ENCODE results near the gene TMEM190. TPM values are rescaled to one million over a fixed set of nuclear protein-coding genes. Genes with fewer than 3 reads are reported as not detected.
A peak's percentile ranks its signal among the peaks of the same experiment; 100 is the strongest.

Gene TMEM190
- total and polyA plus RNA-seq, 12 donors, result 0.55 to 63.0 (median 1.7) TPM; not detected in 6

DNA sequence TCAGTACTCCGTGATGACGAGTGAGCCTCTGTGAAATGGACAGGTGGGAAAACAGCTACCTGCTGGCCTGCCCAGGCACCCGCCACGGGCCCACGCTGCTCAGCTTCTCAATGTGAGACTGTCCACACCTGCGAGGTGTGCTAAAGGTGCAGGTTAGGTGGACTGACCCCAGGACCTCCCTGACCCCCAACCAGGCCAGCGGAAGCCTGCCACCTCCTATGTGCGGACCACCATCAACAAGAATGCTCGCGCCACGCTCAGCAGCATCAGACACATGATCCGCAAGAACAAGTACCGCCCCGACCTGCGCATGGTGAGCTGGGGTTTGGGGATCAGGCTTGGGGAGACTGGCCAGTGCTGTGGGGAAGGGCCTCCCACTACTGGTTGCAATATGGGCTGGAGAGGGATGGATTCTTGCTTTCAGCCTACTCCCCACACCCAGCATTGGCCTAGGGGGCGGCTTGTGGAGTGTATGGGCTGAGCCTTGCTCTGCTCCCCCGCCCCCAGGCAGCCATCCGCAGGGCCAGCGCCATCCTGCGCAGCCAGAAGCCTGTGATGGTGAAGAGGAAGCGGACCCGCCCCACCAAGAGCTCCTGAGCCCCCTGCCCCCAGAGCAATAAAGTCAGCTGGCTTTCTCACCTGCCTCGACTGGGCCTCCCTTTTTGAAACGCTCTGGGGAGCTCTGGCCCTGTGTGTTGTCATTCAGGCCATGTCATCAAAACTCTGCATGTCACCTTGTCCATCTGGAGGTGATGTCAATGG, 11.3 kb downstream of the TMEM190 start:
- Histone ChIP-seq H3K36me3 (replicated peaks in 1 of 2) (peaks cover 0 to 35% of the 10 kb centered on the region in 2 donors), H3K4me1 (replicated peaks in 1 of 2) (peaks cover 30 to 45% of the 10 kb centered on the region in 2 donors)

DNA sequence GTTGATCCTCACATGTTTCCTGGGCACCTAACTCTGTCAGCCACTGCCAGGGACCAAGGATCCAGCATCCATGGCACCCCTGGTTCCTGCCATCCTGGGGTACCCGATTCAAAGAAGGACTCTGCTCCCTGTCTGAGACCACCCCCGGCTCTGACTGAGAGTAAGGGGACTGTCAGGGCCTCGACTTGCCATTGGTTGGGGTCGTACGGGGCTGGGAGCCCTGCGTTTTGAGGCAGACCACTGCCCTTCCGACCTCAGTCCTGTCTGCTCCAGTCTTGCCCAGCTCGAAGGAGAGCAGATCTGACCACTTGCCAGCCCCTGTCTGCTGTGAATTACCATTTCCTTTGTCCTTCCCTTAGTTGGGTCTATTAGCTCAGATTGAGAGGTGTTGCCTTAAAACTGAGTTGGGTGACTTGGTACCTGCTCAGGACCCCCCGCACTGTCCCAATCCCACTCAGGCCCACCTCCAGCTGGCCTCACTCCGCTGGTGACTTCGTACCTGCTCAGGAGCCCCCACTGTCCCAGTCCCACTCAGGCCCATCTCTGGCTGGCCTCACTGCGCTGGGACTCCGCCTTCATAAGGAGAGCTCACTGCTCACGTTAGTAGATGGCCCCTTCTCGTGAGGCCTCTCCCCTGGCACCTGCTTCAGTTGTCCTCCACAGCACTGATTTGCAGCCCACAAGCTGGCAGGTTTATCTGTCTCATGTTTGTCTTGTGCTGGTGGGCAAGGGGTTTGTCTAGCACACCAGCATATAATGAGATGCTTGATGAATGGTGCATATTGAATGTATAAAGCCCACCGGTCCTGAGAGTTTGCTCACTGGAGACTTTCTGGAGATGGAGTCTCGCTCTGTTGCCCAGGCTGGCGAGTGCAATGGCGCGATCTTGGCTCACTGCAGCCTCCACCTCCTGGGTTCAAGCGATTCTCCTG, 13.0 kb downstream of the TMEM190 start:
- Histone ChIP-seq H3K9me3 (replicated peaks in 1 of 3) (no peaks in the 10 kb centered on the region), H3K36me3 (replicated peaks in 1 of 2) (peaks cover 0 to 35% of the 10 kb centered on the region in 2 donors), H3K4me1 (replicated peaks in 1 of 2) (peaks cover 22 to 35% of the 10 kb centered on the region in 2 donors), H3K4me3 (no peak overlapping the region), H3K27ac (no peak overlapping the region), H3K27me3 (no peaks in the 10 kb centered on the region)
- TF ChIP-seq, protein P1, sequence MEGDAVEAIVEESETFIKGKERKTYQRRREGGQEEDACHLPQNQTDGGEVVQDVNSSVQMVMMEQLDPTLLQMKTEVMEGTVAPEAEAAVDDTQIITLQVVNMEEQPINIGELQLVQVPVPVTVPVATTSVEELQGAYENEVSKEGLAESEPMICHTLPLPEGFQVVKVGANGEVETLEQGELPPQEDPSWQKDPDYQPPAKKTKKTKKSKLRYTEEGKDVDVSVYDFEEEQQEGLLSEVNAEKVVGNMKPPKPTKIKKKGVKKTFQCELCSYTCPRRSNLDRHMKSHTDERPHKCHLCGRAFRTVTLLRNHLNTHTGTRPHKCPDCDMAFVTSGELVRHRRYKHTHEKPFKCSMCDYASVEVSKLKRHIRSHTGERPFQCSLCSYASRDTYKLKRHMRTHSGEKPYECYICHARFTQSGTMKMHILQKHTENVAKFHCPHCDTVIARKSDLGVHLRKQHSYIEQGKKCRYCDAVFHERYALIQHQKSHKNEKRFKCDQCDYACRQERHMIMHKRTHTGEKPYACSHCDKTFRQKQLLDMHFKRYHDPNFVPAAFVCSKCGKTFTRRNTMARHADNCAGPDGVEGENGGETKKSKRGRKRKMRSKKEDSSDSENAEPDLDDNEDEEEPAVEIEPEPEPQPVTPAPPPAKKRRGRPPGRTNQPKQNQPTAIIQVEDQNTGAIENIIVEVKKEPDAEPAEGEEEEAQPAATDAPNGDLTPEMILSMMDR (IDR thresholded peaks at IDR 0.05), result no peak
- no peak for TF ChIP-seq POLR2A (IDR thresholded peaks at IDR 0.05)
- DNase-seq, result no peak
- intact Hi-C loops (cut with DNase I), result no loop called here
- WGBS, 4 donors, result 78 to 89% (median 85%) methylated on average over 13 to 21 of the region's 21 CpGs

More for the DNA sequence above, 11.3 kb downstream of the TMEM190 start:
- WGBS, 4 donors, result 79 to 84% (median 79%) methylated on average over 10 to 24 of the region's 24 CpGs
- Histone ChIP-seq H3K4me3 (peak overlapping the region in 1 of 4 donors; percentile 85), H3K27ac (no peak overlapping the region), H3K9me3 (replicated peaks in 1 of 3) (no peaks in the 10 kb centered on the region), H3K27me3 (no peaks in the 10 kb centered on the region)
- intact Hi-C loops (cut with DNase I), result no loop called here
- DNase-seq, result no peak
- no peak for TF ChIP-seq POLR2A (IDR thresholded peaks at IDR 0.05)
- TF ChIP-seq, protein P1 (IDR thresholded peaks at IDR 0.05), result no peak

DNA sequence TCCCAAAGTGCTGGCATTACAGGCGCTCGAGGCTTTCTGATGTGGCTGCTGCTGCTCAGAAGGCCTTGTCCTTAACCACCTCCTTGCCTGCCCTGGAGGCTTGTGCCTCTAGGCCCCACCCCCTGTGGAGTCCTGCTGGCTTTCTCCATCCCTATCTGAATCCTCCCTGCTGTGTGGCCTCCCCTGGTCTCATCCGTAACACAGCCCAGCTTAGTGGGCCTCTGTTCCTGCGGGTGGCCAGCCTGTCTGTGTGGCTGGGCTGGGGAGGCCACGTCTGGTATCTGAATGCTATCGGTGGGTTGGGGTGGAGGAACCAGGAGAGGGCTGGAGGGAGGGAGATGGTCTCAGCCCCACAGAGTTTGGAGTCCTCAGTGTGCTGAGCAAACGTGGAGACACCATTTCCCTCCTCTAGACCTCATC, 13.8 kb downstream of the TMEM190 start:
- no peak for TF ChIP-seq POLR2A (IDR thresholded peaks at IDR 0.05)
- TF ChIP-seq, protein P1 (IDR thresholded peaks at IDR 0.05), result no peak
- Histone ChIP-seq H3K36me3 (replicated peaks in 1 of 2) (peaks cover 0 to 35% of the 10 kb centered on the region in 2 donors), H3K27me3 (no peaks in the 10 kb centered on the region), H3K4me1 (replicated peaks in 1 of 2) (peaks cover 18 to 30% of the 10 kb centered on the region in 2 donors), H3K27ac (peak overlapping the region in 1 of 5 donors; percentile 8), H3K9me3 (replicated peaks in 1 of 3) (no peaks in the 10 kb centered on the region), H3K4me3 (no peak overlapping the region)
- WGBS, 4 donors, result 75 to 87% (median 75%) methylated on average over 4 to 7 of the region's 7 CpGs
- DNase-seq, result no peak
- intact Hi-C loops (cut with DNase I), result no loop called here

DNA sequence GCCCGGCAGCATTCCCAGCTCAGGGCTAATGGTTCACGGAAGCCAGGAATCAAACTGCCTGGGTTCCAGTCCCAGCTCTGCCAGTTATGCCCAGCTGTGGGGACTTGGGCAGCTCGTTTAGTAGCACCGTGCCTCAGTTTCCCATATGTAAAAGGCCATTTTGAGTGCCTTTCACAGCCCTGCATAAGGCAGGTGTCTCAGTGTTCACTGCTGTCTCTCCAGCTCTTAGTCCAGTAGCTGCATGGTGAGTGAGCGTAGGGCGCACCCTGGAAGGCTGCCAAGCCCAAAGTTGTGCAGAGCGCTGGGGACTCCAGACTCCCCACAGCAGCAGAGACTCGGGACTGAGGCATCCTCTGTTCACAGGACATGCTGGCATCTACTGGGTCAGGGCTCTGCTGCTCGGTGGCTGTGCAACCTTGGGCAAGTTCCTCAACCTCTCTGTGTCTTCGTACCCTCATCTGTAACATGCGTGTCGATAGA, 14.6 kb downstream of the TMEM190 start:
- intact Hi-C loops (cut with DNase I), result no loop called here
- TF ChIP-seq, protein P1 (IDR thresholded peaks at IDR 0.05), result no peak
- TF ChIP-seq POLR2A (IDR thresholded peaks at IDR 0.05), result no peak
- 76 to 84% (median 80%) methylated on average over 9 to 12 of the region's 12 CpGs for WGBS, 4 donors
- H3K27ac ChIP-seq, result no peak overlapping the region
- no peaks in the 10 kb centered on the region for H3K9me3 ChIP-seq (replicated peaks in 1 of 3)
- no peak for DNase-seq
- H3K36me3 ChIP-seq (replicated peaks in 1 of 2), result peaks cover 0 to 35% of the 10 kb centered on the region in 2 donors
- peaks cover 18 to 30% of the 10 kb centered on the region in 2 donors for H3K4me1 ChIP-seq (replicated peaks in 1 of 2)
- H3K27me3 ChIP-seq, result no peaks in the 10 kb centered on the region
- H3K4me3 ChIP-seq, result no peak overlapping the region
